ENCODE results near the gene DYNC1I1.

Gene DYNC1I1

DNA sequence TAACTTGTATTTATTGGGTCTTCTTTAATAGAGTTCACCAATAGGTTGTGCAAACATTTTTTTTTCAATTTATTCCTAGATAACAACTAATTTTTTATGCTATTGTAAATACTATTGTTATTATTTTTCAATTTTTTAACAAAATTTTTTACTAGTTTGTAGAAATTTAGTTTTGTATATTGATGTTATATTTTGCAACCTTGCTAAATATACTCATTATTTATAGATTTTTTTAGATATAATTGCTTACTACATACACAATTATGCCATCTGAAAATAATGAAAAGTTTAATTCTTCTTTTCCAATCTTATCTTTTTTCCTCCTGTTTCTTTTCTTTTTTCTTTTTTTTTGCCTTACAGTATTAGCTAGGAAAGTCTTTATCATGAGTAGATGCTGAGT, 332.6 kb downstream of the DYNC1I1 start:
- no peak for DNase-seq (ENCODE audit: extremely low read depth, low read depth)
- TF ChIP-seq, protein P1, sequence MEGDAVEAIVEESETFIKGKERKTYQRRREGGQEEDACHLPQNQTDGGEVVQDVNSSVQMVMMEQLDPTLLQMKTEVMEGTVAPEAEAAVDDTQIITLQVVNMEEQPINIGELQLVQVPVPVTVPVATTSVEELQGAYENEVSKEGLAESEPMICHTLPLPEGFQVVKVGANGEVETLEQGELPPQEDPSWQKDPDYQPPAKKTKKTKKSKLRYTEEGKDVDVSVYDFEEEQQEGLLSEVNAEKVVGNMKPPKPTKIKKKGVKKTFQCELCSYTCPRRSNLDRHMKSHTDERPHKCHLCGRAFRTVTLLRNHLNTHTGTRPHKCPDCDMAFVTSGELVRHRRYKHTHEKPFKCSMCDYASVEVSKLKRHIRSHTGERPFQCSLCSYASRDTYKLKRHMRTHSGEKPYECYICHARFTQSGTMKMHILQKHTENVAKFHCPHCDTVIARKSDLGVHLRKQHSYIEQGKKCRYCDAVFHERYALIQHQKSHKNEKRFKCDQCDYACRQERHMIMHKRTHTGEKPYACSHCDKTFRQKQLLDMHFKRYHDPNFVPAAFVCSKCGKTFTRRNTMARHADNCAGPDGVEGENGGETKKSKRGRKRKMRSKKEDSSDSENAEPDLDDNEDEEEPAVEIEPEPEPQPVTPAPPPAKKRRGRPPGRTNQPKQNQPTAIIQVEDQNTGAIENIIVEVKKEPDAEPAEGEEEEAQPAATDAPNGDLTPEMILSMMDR (IDR thresholded peaks at IDR 0.05; ENCODE audit: low read depth, low read length), result no peak

DNA sequence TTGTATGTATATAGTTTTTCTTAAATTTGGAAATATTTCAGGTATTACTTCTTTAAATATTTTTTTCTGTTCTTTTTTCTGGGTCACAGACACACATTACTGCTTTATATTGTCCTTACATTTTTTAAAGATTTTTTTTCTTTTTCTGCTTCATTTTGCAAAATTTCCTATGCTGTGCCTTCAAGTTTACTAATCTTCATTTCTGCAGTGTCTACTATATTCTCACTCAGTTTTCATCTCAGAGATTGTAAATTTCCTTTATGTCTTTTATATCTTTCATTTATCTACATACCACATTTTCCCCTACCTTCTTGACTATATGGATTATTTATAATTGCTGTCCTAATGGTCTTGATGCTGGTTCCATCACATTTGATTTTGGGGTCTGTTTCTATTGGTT, 339.1 kb downstream of the DYNC1I1 start:
- TF ChIP-seq, protein P1 (IDR thresholded peaks at IDR 0.05; ENCODE audit: low read depth, low read length), result no peak
- DNase-seq (ENCODE audit: extremely low read depth, low read depth), result no peak

DNA sequence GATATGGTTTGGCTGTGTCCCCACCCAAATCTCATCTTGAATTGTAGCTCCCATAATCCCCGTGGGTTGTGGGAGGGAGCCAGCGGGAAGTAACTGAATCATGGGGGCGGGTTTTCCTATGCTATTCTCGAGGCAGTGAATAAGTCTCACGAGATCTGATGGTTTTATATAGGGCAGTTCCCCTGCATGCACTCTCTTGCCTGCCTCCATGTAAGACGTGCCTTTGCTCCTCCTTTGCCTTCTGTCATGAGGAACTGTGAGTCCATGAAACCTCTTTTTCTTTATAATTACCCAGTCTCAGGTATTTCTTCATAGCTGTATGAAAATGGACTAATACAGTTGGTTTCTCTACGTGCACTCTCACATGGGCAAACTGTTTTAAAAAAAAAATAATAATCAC, 341.8 kb downstream of the DYNC1I1 start:
- DNase-seq (ENCODE audit: extremely low read depth, low read depth), result no peak
- TF ChIP-seq, protein P1 (IDR thresholded peaks at IDR 0.05; ENCODE audit: low read depth, low read length), result no peak

DNA sequence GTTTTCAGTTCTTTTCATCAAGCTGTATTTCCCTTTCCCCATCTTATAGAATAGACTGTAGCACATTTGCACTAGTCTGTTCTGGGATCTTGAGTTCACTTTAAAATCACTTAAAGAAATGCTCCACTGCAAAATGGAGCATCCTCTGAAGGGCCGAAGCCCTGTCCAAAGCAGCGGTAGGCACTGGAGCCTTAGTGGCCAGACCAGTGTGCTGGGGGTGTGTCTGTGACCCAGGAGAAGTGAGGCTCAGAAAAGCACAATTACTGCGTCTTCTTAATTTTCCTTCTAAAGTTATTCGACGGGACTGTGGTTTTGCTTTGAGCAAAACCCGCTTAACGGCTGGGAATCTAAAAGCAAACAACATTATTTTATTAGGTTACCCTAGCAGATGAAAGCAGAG, 343.8 kb downstream of the DYNC1I1 start:
- DNase-seq (ENCODE audit: extremely low read depth, low read depth), result no peak
- TF ChIP-seq, protein P1 (IDR thresholded peaks at IDR 0.05; ENCODE audit: low read depth, low read length), result no peak

DNA sequence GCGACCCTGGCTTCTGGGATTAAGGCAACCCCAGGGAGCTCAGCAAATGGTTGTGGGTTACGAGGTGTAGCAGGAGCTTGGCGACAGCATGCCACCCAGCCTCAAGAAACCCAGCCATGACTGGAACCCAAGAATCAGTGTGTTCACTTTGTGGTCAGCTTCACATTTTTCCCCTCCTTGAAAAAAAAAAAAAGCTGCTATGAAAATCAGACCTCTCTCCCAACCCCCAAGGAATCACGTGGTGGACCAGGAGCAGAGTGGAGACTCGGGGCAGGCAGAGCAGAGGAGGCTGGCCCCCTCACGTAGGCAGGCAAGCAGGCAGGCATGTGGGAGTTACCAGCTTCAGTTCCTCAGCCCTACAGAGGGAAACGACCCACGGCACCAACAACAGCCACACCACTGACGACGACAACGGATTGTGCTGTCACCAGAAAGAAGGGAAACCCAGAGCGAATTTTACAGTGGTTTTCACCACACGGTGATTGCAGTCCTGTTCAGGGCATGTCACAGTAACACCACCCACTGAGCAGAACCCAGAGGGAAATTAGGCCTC, 346.2 kb downstream of the DYNC1I1 start:
- DNase-seq (ENCODE audit: extremely low read depth, low read depth), result no peak
- TF ChIP-seq, protein P1 (IDR thresholded peaks at IDR 0.05; ENCODE audit: low read depth, low read length), result no peak

DNA sequence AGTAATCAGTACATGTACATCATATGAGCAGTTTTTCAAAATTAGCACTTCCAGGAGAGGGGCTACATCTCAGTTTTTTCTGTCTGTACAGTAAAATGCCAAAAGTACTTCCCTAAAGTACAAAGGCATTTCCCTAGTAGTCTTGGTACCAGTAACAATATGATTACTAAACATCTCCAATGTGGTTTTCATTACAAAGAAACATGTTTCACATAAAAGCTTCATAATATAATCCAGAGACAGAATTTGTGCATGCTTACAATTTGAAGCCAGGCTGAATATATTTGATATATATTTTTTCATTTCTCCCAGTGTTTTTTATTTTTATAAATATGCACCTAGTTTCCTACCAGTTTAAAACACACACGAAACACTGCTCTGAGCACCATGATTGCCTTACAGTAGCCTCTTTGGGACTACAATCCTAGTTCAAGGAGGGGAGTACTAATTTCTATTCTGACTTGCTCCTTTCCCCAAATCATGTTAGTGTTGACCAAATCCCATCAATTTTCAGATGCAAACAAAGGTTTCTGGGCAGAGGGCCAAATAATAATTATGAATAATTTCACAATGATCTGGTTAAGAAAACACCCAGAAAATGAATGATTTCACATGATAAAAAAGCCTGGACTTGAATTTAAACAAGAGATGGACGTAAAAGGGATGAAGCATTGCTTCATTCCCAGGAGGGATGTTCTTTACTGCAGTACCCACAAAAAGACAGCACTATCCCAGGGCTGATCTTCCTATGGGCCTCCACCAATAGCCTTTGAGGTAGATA, 348.3 kb downstream of the DYNC1I1 start:
- TF ChIP-seq, protein P1 (IDR thresholded peaks at IDR 0.05; ENCODE audit: low read depth, low read length), result no peak
- DNase-seq (ENCODE audit: extremely low read depth, low read depth), result no peak

DNA sequence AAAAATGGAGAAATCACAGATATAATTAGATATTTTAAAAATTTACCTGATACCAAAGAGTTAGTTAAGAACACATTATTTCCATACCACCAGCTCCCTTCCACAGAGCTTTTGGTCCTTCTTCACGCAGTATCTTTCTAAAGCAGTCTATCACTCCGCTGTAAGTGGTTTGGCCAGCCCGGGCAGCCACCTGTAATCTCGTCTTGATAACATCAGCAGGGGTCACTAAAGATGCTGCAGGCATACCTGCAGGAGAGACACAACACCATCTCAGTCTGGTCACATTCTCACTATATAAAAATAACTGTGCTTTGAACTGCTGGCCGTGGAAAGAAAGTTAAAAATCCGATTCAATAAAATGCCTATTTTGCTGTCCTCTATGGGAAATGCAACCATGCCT, 349.4 kb downstream of the DYNC1I1 start:
- DNase-seq (ENCODE audit: extremely low read depth, low read depth), result no peak
- TF ChIP-seq, protein P1 (IDR thresholded peaks at IDR 0.05; ENCODE audit: low read depth, low read length), result no peak

All from AG09319 (cell line).